ENCODE data around the gene DYRK1A.

The DYRK1A gene

GRCh38 chr21:37450445-37450941 is 83.9 kb downstream of the DYRK1A start:
- no peak for DNase-seq

DNA sequence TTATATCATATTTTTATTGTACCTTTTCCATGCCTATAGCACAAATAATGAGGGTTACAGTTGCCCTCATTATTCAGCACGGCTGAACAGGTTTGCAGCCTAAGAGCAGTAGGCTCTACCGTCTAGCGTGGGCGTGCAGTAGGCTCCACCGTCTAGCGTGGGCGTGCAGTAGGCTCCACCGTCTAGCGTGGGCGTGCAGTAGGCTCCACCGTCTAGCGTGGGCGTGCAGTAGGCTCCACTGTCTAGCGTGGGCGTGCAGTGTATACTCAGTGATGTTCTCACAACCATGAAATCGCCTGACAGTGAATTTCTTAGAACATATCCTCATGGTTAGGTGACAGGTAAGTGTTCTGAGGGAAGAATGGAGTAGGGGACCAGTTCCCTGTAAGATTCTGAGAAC is 84.9 kb downstream of the DYRK1A start:
- DNase-seq: no peak

DNA sequence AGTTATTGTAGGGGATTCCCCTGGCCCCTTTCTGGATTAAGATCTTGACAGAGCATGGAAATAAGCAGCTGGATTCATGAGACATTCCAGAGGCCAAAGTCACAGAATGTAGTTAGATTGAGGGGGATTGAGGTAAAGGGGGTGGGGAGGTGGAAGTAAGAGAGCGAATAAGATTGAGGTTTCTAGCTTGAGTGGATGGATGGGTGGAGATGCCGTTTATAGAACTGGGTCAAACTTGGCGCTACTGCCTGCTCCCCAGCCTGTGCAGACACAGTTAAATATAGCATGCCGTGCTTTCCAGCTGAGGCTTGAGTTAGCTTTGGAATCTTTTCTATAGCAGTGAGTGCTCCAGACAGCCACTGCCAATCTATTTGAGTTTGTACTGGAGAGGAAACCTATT is 85.7 kb downstream of the DYRK1A start:
- no peak for DNase-seq

DNA sequence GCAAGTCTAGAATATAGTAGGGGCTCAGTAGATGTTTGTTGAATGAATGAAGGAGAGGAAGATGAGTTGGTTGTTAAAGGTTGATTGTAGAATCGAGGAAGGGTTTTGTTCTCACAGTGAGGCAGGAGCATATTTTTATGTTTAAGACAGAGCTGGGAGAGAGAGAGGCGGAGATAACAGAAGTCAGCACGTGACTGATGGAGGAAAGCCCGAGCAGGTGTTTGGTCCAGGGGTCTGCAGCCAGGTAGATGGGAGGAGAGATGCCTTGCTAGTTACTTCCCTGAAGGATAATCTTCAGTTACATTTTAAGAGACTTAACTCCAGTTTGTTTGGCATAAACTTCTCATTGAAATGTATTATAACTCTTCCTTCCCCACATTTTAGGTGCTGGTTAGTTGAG is 86.8 kb downstream of the DYRK1A start:
- no peak for DNase-seq

- DNase-seq: no peak
Measured at GRCh38 chr21:37454869-37455503, 88.4 kb downstream of the DYRK1A start.

GRCh38 chr21:37455504-37455911 is 88.9 kb downstream of the DYRK1A start:
- peak in 1 of 5 experiments; percentile 61 for DNase-seq

DNA sequence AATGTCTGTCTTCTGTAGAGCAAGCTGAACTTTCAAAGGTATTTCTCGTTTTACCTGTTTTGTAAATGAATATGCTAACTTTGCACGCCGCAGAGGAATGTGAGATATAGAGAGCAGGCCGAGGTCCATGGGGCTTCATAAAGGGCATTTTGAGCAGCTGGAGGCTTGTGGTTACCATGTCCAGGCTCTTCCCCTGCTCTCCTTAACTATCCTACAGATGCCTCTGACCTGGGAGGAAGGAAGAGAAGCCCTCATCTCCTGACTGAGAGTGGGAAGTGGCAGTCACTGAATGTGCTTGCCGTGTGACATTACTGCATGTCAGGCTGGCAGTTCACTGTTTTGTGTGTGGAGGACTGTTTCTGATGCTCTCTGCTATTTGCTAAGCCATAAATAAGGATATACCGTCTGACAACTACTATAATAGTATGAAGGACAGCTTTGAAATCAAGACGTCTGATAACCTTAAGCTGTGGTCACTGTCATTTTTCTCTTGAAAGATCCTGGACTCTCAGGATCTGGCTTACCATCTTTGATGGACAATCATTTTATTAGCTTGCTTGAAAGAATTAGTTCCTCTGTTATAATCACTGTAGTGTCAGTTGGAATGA is 92.2 kb downstream of the DYRK1A start:
- DNase-seq: no peak

- DNase-seq: no peak
Measured at GRCh38 chr21:37459575-37459974, 93.0 kb downstream of the DYRK1A start.

DNA sequence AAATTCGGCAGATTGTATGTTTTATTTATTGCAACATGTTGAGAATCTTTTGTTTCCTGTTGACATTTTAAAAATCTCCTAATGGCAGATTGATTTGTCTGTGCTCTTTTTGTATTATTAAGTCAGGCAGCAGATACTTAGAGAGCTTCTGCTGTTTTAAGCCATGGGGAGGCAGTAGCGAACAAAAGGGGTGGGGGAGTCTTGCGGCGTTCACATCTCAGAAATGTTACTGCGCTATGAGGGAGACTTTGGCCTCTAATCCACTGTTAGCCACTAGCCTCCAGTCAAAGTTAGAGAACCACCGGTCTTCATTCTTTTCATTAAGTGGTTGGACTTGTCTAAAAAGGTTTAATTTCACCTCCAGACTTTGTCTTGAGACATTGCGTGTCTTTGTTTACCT is 93.6 kb downstream of the DYRK1A start:
- DNase-seq: peak in 1 of 5 experiments; percentile 26

- peak in 2 of 5 experiments; percentile 62 to 71 for DNase-seq
Measured at GRCh38 chr21:37461479-37461878, 94.9 kb downstream of the DYRK1A start.

DNA sequence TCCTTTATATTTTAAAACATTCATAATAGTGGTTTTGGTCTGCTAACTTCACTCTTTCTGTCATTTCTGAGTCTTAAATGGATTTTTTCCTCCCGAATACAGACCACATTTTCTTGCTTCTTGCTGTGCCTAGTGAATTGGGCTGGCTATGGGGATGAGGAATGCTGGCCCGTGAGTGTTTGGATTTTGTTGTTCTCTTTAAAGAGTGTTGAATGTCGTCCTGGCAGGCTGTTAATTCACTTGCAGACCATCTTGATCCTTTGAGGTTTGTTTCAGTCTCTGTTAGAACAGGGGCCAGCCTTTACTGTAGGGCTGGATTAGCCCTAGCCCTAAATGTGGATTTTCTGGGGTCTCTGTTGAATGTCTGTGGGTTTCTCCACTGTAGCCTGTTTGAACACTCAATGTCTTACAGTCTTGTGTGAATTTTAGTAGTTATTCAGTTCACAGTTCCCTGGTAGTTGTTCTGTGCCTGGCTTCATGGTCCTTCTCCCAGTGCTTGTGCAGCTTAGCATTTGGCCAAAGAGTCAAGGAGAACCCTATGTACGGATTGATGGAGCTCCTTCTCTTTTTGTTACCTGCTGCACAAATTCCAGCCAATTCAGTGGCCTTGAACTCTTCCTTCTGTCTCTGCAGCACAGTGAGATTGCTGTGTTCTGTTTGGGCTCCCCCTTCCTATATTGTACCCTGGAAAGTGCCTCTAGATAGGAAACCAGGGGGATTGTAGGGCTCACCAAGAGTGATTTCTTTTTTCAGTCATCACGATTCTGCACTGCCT is 95.7 kb downstream of the DYRK1A start:
- DNase-seq: no peak

- DNase-seq: peak in 2 of 5 experiments; percentile 28 to 77
Measured at GRCh38 chr21:37463083-37463801, 96.7 kb downstream of the DYRK1A start.

DNA sequence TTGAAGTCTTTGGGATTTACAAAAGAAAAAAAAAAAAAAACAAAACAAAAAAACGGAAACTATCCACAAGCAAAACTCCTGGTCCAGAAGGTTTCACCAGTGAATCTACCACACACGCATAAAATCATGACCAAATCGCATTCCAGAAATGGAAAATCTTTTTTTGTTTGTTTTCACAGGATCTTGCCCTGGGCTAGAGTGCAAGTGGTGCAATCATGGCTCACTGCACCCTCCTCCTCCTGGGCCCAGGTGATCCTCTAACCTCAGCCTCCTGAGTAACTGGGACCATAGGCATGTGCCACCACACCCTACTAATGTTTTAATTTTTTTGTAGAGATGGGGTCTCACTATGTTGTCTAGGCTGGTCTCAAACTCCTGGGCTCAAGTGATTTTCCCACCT is 100.5 kb downstream of the DYRK1A start:
- DNase-seq: no peak

DNA sequence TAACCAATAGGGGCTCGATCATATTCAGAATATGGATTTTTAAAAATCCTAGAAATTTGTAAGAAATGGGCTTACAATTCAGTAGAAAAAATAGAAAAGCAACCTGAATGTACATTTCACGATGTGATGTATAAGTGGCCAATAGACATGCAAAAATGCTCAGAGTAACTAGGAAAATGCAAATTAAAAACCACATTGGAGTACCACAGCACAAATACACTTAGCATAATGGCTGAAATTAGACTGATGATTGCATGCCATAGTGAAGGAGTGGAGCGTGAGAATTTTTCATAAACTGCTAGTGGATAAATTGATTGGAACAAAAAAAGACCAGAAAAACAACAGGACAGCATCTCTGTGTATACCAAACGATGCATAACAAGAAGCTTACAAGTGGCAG is 102.3 kb downstream of the DYRK1A start:
- no peak for DNase-seq

GRCh38 chr21:37469441-37469840 is 102.9 kb downstream of the DYRK1A start:
- DNase-seq: no peak

GRCh38 chr21:37472581-37472980 is 106.0 kb downstream of the DYRK1A start:
- DNase-seq: no peak

DNA sequence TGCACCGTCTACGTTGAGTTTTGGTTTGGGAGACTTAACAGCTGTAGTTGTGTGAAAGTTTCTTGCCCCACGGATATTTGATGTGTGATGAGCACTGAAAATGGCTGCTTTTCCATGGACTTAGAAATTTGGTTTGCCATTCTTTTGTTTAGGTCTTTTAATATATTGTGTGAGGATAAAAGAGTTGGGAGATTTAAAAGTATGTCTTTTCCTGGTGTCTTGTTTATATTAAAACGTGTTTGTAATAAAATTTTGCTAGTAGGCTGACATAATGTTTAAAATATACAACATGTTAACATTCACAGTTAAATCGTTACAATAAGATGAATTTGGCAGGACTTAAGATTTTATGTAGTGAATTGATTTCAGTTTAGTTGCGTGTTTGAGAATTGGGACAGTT is 106.9 kb downstream of the DYRK1A start:
- no peak for DNase-seq

DNA sequence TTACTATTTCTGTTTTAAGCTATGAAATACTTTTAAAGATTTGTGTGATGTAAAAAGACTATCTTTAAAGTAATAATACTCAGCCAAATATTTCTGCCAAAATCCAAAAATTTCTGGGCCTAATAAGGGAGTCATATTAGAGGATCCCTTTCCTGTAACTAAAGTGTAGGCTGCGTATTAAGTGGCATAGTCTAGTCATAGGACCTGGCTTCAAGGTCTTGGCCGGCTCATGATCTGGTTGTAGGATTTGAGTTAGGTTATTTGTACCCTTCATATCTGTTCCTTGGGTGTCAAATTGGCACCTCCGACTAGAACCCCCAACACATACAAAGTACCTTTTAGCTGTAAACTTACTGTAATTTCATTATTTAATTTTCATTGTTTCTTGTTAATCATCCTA is 107.8 kb downstream of the DYRK1A start:
- DNase-seq: no peak

DNA sequence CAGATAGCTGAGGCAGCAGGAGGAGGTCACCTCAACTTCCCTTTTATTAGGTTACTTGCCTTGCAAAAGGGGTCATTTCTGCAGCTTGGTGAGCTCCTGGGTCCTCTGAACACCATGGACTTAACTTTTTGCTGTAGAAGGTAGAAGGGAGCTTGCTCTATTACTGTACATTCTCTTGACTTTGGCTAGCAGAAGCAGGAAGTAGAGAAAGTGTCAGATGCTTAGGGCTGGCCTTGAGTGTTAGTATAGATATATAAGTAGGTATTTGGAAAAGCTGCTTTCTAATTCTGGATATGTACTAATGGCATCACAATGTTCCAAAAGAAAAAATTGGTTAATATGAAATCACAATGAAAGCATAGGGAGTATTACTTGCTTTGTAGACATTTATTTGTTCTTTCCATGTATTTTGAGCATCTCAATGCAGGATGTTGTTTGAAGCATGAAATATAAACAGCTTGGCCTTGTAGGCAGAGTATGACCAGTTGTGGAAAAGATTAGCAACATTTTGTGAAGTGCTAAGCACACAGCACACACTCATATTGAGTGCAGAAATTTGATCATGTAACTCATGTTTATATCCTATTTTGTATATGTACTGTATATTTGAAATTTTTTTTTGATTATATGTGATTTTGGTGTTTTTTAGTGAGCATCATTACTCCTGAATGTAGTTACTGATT is 108.8 kb downstream of the DYRK1A start:
- peak in 1 of 5 experiments; percentile 27 for DNase-seq

DNA sequence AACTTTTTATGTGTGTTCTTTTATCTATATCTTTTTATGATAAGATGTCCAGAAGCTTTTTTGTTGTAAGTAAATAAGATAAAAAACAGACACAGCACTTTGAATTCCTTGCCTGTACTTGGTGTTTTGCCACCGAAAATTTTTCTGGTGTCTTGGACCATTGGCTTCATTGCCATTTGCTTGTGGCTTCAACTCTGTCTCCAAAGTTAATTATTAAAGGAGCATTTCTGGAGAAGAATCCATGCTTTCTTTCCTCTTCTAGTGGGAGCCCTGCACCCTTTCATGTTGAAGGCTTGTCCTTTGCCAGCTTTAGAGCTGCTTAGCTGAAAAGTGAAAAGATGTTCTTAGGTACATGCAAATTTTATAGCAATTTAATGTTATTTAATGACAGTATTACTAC is 112.2 kb downstream of the DYRK1A start:
- DNase-seq: no peak

DNA sequence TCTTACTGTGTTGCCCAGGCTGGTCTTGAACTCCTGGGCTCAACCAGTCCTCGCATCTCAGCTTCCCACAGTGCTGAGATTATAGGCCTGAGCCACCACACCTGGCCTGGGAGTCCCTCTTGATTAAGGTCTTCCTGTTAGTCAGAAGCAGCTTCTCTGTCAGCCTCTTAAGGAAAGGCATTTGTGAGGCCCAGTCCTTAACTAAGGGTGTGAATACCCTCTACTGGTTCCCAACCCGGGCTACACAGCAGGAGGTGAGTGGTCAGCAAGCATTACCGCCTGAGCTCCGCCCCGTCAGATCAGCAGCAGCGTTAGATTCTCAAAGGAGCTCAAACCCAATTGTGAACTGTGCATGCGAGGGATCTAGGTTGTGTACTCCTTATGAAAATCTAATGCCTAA is 117.2 kb downstream of the DYRK1A start:
- DNase-seq: no peak
